Stimulated activated CD4-positive, alpha-beta T cell treated with anti-CD3 and anti-CD28 coated beads, Interleukin-4, amount 100 ng/mL, for 48 hours (primary cell): ENCODE results near the gene RHOT2.

ENCODE experiments used
- DNase-seq, 2 donors: peaks; one replicate each; pipeline ENCODE4 v3.0.0-alpha.2; 2020; ENCODE audit warnings: low read depth in 2 of 2

The RHOT2 gene

DNA sequence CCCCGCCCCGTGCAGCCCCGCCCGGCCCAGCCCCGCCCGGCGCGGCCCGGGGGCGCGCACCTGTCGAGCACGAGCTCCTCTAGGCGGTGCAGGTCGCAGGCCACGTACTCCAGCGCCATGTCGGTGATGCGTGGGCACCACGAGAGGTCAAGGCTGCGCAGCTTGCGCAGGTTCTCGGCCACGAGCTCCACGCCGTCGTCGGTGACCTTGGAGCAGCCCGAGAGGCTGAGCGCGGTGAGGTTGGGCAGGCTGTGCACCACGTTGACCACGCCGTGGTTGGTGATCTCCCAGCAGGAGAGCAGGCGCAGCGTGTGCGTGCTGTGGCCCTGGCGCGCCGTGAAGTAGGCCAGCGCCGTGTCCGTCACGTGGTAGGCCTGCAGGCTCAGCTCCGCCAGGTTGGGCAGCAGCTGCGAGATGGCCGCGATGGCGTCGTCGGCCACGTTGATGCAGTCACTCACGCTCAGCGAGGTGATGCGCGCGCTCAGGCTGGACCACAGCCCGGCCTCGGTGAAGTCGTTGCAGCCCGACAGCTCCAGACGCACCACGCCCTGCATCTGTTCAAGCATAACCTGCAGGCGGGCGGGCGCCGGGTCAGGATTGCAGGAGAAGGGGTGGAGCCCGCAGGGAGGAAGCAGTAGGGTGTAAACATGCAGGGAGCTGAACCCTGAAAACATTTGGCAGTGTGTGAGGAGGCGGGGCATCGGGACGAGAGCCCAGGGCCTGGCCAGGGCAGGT lies 27.6 kb downstream of the RHOT2 start:
- peak; percentile 62 to 64 for DNase-seq

DNA sequence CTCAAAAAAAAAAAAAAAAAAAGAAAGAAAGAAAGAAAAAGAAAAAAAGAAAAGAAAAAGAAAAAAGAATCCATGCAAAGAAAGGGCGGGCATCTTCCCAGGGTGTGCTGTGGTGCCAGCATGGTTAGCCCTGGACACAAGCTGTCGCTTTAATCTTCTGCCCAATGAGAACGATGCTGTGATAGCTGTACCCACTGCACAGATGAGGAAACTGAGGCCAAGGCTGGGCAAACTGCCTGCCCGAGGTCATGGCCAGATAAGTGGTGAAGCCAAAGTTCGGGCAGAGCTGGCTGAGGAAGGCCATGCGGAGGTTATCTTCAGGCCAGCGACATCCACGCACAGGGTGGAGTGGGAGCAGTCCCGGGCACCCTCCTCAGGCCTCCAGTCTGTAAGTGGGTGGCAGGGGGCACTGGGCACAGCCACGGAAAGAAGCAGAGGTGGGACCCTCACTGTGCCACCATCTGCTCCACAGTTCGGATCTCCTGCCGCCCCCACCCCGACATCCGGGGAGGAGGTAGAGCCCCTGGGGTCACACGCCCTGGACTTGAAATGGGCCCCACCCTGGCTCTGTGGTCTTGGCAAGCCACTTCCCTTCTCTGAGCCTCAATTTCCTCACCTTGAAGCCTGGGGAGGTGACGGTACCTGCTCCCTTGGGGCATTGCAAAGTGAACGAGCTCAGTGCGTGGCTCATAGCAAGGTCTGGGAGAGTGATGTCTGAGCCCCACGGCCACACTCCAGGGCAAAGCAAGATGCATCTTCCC lies 31.2 kb downstream of the RHOT2 start:
- DNase-seq: no peak

DNA sequence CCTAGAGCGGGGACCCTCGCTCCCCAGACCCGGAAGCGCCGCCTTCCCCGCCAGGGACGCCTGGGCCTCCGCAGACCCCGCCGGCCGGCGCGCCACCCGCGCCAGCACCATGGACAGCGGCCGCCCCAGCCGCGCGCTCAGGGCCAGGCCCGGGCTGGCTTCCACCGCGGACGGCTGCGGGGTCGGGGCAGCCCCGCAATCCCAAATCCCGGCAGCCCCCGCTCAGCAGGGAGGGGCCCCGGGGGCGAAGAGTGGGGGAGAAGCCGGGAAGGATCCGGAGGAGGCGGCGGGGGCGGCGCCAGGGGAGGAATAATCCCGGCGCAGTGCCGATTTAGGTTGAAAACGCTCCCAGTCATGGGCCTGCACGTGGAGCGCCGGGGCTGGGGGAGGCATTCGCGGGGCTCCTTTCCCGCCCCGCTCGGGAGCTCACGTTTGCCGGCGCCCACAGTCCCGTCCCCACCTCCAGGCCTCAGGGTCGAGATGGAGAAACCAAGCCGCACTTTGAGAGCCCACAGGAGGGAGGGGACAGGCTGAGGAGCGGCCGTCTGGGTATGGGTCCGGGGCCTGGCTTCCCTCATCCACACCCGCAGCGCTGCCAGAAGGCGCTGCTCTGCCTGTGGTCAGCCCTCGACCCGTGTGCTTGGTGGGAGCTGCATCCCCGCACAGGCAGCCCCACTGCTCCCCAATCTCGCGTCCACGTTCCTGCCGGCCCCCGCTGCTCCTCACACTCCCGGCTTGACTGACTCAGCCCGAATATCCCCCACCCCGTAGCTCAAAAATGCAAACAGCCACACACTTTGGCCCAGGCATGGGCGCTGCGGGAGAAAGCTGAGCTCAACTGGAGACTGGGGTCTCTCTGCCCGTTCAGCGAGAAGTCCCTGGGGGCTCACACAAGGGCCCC lies 33.0 kb downstream of the RHOT2 start:
- no peak for DNase-seq

DNA sequence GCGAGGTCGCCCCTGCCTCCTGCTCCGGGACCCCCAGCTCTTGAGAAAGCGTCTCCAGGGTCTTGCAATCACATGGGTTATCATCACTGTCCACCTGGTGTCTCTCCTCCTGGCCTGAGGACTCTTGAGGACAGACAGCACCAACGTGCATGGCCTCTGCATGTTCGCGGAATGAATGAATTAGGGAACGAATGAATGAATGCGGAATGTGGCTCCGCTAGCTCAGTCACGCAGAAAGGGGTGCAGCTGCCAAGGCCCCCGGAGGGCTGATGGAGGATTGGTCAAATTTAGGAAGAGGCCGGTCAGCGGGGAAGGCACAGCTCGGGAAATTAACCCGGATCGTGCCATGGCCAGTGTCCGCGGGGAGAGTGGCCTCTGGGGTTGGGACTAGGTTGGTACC lies 34.4 kb downstream of the RHOT2 start:
- DNase-seq: no peak

DNA sequence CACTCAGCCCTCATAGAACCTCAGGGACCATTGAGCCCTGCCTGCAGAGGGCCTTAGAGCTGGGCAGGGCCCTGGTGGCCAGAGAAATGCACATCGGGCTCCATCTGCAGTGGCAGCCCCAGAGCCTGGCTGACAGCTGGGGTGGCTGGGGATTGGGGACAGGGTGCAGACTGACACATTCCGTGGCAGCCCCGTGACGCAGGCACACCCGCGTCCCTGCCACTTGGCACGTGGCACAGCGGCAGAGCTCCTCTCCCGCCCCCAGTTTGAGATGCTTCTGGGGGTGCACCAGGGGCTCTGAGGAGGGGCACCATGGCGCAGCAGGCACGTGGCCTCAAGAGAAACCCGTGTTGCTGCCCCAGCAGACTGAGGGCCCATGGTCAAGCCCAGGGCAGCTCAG lies 35.5 kb downstream of the RHOT2 start:
- no peak for DNase-seq

DNA sequence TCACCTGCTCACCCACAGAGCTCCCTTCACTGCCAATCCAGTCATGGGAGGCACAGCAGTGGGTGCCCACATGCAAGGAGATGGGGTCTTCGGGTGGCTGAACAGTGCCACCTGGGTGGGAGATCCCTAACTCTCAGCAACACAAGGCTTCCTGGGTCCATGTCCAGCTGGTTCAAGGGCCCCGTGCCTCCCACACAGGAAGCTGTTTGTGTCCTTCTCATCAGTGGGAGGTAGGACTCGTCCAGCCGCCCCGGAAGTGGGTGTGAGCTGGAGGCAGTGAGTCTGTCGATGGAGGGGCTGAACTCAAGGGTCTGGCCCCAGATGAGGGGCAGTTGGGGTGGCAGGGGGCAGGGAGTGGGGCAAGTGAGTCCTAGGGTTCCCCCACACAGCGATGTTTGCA lies 36.1 kb downstream of the RHOT2 start:
- no peak for DNase-seq

DNA sequence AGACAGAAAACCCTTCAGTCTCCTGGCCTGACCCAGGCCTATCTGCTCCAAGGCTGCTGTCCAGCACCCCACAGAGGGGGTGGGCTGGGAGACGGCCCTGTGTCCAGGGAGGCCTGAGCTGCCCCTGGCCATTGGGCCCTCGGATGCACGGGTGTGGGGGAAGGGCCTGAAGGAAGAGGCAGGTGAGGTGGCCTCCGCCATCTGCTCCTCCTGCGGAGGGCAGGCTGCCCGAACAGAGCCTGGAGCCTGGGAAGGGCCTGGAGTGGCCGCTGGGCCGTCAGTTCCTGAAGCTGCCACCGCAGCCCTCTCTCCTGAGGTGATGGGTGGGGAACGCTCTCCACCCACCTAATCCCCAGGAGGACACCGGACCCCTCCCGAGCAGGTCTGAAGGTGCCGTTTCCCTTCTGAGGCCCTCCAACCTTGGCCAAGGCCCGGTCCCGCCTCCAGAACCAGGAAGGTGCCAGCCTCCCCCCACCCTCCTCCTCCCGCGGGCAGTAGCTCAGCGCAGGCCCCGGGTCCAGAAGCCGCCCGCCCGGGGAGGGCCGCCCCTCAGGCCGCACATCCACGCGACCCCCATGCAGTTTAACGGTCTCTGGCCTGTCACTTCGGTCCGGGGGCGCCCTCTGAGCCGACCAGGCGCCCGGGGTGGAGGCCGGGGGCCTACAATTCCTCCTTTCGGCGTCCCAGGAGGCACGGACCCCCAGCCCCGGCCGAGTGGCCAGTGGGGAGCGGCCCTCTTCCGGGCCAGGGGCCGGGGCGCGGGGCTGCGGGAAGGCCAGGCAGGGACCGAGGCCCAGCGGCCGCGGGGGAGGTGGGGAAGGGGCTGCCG lies 36.8 kb downstream of the RHOT2 start:
- no peak for DNase-seq

DNA sequence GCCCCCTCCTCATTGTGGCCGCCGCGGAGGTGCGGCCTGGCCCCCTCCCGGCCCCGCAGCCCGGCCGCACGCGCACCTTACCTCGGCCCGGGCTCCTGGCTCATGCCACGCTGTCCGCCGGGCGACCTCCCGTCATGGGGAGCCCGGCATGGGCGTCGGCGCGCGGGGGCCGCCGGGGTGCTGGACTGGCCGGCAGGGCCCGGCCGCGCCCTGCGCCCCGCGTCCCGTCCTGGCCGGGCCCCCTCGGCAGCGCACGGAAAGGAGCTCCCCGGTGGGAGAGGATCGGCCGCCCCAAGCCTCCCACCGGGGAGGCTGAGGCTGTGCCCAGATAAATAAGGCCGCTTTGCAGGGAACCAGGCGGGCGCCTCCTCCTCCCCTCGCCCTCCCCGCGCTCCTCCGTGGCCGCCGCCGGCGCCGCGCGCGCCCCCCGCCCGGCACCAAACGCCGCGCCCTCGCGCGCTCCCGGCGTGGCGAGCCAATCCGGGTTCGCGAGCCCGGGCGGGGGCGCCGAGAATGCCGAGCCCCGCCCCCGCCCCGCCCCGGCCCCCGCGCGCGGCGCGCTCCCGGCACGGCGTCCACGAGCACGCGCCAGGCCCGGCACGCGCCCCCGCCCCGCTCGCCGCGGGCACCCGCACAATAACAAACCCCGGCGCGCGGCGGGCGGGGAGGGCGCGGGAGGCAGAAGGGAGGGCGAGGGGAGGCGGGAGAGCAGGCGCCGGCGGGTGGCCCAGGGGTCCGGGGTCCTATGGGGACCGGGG lies 37.7 kb downstream of the RHOT2 start, which contains the start of gene FBXL16:
FBXL16 (minus strand) TSS at position 371 of the 758 bp plus-strand sequence. CDS start 8,396 bp downstream, outside the sequence.
- no peak for DNase-seq

DNA sequence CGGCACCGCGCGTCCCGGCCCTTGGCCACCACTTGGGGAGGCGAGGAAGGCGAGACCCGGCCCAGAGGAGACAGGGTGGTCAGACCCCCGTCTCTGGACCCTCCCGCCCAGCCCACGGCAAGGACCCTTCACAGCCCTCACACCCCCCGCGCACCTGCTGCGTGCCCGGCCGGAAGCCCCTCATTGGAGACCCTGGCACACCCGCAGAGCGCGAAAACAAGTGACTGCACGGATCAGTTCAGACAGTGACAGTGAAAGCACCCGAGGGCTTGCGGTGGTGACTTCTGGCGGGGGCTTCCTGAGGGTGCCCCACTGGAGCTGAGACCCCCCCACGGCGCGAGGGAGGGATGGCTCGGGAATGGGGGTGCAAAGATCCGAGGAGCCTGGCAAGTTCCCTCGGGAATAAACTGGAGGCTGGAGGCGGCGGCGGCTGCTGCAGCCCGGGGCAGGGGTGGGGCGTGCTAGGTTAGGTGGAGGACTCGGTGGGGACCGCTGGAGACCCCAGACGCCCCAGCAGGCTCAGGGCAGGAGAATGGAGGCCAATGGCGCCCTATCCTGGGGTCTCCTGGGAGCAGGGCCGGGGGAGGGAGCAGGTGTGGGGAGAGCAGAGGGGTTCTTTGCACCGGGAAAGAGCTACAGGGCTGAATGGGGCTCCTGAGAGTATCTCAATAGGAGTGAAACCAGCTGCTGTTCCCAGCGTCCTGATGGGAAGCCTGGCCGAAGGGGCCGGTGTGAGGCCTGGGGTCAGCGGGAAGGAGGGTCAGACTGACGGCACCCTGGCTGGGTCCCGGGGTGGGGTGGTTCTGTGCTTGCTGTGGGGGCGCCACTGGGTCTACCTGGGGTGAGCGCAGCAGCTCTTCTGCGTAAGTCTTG lies 38.5 kb downstream of the RHOT2 start:
- no peak for DNase-seq

DNA sequence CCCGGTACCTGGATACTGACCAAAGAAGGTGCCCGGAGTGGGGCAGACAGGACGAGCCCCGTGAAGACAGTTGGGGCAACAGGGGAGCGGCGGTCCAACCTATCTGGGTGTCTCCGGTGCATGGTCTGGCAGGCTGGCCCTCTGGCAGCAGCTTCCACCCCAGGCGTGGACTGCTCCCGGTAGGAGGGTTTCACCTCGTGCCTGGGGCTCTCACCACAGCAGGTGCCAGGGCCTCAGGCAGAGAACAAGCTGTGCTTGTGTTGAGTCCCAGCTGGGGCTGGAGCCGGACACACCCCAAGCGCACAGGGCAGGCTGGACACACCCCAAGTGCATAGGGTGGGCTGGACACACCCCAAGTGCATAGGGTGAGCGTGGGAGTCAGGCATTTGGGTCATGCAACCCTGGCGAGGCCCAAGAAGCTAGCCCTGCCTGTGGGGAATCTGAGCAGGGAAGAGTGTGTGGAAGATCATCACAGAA lies 39.2 kb downstream of the RHOT2 start:
- DNase-seq: no peak

DNA sequence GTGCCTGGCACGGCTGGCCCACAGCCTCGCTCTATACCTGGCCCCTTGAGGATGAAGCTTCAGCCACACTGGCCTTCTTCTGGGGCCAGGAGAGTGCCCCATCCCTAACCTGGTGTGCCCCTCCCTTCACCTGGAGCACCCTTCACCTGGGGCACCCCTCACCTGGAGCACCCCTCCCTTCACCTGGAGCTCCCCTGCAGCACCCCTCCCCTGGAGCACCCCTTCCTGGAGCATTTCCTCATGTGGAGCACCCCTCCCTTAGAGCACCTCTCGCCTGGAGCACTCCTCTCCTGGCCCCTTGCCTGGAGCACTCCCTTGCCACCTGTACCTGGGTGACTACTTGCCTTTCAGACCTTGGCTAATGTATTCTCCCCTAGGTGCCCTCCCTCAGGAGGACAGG lies 40.1 kb downstream of the RHOT2 start:
- no peak for DNase-seq

DNA sequence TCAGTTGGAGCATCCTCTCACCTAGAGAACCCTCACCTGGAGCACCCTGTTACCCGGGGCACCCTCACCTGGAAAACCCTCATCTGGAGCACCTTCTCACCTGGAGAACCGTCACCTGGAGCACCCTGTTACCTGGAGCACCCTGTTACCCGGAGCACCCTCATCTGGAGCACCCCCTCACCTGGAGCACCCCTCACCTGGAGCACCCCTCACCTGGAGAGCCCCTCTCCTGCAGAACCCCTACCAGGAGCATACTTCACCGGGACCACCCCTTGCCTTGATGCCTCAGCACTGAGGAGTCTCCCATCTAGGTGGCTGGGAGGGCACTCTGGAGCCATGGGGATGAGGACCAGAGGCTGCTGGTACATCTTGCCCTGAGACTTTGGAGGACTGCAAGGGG lies 41.0 kb downstream of the RHOT2 start:
- DNase-seq: no peak

DNA sequence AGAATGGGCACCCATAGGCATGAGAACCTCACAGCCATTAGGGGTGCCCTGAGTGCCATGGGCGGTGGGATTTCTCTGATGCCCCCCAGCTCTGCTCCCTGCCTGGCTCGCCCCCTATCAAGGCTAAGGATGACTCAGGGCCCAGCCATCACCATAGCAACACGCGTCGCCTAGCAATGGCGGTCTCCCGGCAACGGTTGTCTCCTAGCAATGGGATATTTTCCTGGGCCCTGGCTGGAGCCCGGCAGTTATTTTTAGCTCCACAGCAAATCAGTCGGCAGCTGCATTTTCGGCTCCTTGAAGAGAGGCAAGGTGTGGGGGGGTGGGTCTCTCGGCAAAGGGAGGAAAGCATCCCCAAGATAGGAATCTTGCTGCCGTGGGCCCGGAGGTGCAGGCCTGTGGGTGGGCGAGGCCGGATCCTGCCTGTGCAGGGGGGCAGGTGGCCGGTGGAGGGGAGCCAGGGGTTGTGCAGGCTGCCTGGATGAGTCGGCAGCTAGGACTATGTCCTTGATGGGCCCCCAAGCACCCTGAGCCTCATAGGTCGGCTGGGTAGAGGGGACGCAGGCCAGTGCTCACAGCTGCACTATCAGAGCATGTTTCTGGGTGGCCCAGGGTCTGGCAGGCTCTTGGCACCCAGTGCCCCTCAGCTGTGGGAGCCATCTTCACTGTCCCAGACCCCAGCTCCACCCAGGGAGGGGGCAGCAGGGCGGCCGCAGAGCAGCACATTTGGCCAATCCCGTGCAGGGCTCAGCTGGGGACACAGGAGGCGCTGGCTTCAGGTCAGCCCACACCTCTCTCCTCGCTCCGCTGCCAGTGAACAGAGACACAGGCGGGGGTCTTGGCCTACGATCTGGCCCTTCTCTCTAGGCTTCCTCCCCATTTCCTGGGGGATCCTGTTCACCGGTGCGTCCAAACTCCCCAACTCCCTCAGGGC lies 41.9 kb downstream of the RHOT2 start:
- DNase-seq: no peak

DNA sequence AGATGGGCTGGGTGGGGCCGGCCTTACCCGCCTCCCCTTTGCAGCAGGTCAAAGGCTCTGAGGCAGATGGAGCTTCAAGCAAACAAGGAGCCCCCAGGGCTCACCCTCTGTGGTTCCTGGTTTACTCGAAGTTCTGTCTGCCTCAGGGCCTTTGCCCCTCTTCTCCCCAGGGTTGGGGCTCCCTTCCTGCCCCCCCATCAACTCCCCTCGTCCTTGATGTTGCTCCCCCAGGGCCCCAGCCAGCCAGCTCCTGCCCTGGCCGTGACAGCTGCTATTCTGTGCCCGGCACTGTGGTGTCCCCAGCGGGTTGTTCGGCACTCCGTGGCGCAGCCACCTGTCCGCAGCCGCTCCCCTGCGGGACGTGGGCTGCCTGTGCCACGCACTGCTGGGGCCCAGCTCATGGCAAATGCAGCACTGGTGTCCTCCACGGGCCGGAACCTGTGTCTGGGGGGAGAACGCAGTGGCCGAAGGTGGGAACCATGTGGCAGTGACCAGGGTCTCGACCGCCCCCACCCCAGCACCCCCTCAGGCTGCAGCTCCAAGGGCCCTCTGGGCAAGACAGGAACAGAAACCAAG lies 42.7 kb downstream of the RHOT2 start:
- DNase-seq: no peak

DNA sequence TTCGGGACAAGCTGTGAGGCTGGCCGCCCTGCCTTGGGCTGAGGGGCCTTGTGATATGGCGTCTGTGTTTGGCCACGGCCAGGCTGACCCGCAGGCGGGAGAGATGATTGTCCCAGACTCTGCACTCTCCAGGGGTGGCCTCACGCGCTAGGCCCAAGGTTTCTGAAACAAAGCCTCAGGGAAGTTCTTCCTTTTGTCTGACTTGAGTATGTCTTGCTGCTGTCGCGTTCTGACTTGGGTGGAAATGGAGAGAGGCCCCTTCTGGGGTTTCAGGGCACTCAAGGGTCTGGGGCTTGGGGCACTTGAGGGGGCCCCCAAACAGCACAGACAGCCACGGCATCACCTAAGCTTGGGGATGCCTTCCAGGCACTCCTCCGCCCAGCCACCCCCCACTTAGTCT lies 43.2 kb downstream of the RHOT2 start:
- DNase-seq: no peak

DNA sequence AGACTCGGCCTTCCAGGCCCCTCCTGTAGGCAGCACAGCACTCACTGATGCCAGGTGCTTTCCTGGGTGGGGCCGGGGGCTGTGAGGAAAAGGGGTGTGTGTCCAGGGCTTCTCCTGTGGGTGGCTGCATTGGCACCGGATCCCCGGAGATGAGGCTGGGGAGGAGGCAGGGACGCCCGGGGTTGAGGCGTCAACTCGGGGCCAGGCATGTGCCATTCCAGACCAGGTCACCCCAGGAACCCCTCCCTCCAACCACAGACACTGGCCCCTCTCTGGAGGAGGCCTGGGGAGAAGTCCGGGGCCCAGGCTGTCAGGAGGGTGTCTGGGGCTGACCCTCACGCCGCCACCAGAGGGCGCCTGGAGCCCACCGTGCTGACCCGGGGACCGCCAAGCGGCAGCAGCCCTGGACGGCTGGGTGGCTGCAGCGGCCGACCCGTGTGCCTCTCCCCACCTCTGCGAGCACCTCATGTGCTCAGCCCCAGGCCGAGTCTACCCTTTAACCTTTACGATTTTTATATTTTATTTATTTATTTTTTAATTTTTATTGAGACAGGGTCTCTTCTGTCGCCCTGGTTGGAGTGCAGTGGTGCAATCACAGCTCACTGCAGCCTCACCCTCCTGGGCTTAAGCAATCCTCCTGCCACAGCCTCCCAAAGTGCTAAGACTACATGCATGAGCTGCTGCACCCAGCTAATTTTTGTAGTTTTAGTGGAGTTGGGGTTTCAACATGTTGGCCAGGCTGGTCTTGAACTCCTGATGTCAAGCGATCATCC lies 43.8 kb downstream of the RHOT2 start:
- DNase-seq: peak; percentile 71 to 73

DNA sequence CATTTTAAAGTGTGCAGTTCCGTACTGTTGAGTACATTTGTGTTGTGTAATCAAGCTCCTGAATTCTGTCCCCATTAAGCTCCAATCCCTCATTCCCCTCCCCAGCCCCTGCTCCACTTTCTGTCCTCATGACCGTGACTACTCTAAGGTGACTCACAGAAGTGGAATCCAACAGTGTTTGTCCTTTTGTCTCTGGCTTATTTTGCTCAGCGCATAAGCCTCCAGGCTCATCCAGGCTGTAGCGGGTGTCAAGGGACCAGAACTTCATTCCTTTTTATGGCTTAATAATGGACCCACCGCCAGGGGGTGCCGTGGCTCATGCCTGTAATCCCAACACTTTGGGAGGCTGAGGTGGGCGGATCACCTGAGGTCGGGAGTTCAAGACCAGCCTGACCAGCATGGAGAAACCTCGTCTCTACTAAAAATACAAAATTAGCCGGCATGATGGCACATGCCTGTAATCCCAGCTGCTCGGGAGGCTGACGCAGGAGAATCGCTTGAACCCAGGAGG lies 44.9 kb downstream of the RHOT2 start:
- DNase-seq: peak; percentile 59 to 68
